Measurements from ENCODE around the gene USP33. TPM values are rescaled to one million over a fixed set of nuclear protein-coding genes. Genes with fewer than 3 reads are reported as not detected.

The USP33 gene
- total RNA-seq, 1 donor from 2014 or later, result 65.3 TPM

DNA sequence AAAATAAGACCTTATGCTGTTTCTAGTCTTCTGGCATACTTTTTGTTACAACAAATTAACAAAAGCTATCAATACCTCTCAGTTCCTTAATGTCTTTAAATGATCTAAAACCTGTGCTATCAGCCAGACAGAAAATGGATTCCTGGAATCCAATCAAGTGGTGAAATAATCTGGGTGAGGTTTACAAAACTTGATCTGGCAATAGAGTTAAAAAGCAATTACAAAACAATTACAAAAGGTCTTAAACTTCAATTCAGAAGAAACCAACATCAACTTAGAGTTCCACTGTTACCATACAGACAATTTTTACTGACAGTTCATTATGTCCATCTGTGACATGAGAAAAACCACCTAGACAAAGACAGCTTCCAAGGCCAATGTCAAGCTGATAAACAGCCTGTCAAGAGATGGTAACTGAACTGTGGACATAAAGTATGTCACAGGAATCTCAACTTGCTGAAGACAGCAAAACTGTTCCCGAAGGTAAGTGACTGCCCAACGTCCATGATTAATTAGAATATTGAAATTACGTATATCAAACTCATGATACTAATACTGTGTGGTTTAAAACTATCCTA, 94.6 kb downstream of the USP33 start:
- no peak overlapping the region for H3K4me3 ChIP-seq
- no peak for DNase-seq (ENCODE audit: extremely low spot score in 2 of 2)
- TF ChIP-seq POLR2AphosphoS5 (IDR thresholded peaks at IDR 0.05; ENCODE audit: insufficient read depth in 1 of 2, low read depth in 1 of 2) (no peak), POLR2A (IDR thresholded peaks at IDR 0.05) (no peak)
- TF ChIP-seq, protein P1, sequence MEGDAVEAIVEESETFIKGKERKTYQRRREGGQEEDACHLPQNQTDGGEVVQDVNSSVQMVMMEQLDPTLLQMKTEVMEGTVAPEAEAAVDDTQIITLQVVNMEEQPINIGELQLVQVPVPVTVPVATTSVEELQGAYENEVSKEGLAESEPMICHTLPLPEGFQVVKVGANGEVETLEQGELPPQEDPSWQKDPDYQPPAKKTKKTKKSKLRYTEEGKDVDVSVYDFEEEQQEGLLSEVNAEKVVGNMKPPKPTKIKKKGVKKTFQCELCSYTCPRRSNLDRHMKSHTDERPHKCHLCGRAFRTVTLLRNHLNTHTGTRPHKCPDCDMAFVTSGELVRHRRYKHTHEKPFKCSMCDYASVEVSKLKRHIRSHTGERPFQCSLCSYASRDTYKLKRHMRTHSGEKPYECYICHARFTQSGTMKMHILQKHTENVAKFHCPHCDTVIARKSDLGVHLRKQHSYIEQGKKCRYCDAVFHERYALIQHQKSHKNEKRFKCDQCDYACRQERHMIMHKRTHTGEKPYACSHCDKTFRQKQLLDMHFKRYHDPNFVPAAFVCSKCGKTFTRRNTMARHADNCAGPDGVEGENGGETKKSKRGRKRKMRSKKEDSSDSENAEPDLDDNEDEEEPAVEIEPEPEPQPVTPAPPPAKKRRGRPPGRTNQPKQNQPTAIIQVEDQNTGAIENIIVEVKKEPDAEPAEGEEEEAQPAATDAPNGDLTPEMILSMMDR (IDR thresholded peaks at IDR 0.05), result no peak
- no peaks in the 10 kb centered on the region for H3K9me3 ChIP-seq
- no peaks in the 10 kb centered on the region for H3K27me3 ChIP-seq
- no peak overlapping the region for H3K27ac ChIP-seq
- peaks cover 56% of the 10 kb centered on the region for H3K4me1 ChIP-seq
- intact Hi-C loops (cut with DNase I), result no loop called here
- no peaks in the 10 kb centered on the region for H3K36me3 ChIP-seq

DNA sequence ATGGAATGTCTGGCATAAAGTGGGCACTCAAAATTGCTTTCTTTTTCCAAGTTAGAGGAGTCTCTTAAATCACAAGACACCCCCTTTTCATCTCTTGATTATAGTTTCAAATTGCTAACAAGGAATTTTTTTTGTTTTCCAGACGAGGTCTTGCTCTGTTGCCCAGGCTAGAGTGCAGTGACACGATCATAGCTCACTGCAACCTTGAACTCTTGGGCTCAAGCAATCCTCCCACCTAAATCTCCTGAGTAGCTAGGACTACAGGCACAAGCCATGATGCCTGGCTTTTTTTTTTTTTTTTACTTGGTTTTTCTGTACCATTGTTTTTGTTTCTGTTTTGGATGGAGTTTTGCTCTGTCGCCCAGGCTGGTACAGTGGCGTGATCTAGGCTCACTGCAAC, 98.0 kb downstream of the USP33 start:
- Histone ChIP-seq H3K27me3 (no peaks in the 10 kb centered on the region), H3K4me3 (no peak overlapping the region), H3K9me3 (no peaks in the 10 kb centered on the region), H3K4me1 (peaks cover 38% of the 10 kb centered on the region), H3K27ac (no peak overlapping the region), H3K36me3 (no peaks in the 10 kb centered on the region)
- intact Hi-C loops (cut with DNase I), result no loop called here
- TF ChIP-seq, protein P1 (IDR thresholded peaks at IDR 0.05), result no peak
- no peak for TF ChIP-seq POLR2AphosphoS5 (IDR thresholded peaks at IDR 0.05; ENCODE audit: insufficient read depth in 1 of 2, low read depth in 1 of 2)
- DNase-seq (ENCODE audit: extremely low spot score in 2 of 2), result no peak

DNA sequence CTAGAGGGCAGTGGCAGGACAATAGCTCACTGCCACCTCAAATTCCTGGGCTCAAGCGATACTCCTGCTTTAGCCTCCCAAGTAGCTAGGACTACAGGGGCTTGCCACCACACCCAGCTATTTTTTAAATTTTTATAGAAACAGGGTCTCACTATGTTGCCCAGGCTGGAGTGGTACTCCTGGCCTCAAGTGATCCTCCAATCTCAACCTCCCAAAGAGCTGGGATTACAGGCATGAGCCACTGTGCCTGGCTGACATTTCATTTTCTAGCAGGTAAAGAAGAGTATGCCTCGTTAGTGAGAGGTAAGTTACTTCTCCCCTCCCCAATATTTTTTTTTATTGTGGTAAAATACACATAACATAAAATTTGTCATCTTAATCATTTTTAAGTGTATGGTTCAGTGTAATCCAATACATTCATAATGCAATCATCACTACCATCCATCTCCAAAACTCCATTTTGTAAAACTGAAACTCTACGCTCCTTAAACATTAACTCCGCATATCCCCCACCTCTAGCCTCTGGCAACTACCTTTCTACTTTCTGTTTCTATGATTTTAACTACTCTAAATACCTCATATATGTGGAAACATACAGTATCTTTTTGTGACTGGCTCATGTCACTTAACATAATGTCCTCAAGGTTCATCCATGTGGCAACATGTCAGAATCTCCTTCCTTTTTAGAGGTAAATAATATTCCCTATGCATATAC, 99.6 kb downstream of the USP33 start:
- intact Hi-C loops (cut with DNase I), result no loop called here
- H3K36me3 ChIP-seq, result no peaks in the 10 kb centered on the region
- DNase-seq (ENCODE audit: extremely low spot score in 2 of 2), result no peak
- H3K27ac ChIP-seq, result no peak overlapping the region
- TF ChIP-seq POLR2A (IDR thresholded peaks at IDR 0.05), result no peak
- no peak for TF ChIP-seq POLR2AphosphoS5 (IDR thresholded peaks at IDR 0.05; ENCODE audit: insufficient read depth in 1 of 2, low read depth in 1 of 2)
- TF ChIP-seq, protein P1 (IDR thresholded peaks at IDR 0.05), result no peak
- H3K27me3 ChIP-seq, result no peaks in the 10 kb centered on the region
- H3K4me1 ChIP-seq, result peaks cover 32% of the 10 kb centered on the region
- no peak overlapping the region for H3K4me3 ChIP-seq
- H3K9me3 ChIP-seq, result no peaks in the 10 kb centered on the region

DNA sequence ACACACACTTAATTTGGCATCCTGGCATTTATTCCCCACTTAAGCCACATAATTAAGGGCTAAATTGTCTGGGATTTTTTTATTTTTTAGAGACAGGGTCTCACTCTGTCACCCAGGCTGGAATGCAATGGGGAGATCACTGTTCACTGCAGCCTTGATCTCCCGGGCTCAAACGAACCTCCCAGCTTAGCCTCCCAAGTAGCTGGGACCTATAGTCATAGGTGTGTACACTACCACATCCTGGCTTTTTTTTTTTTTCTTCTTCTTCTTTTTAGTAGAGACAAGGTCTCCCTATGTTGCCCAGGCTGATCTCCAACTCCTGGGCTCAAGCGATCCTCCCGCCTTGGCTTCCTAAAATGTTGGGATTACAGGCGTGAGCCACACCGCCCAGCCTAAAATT, 101.4 kb downstream of the USP33 start:
- no peaks in the 10 kb centered on the region for H3K9me3 ChIP-seq
- H3K4me1 ChIP-seq, result peaks cover 20% of the 10 kb centered on the region
- no peak for DNase-seq (ENCODE audit: extremely low spot score in 2 of 2)
- H3K27ac ChIP-seq, result no peak overlapping the region
- TF ChIP-seq POLR2AphosphoS5 (IDR thresholded peaks at IDR 0.05; ENCODE audit: insufficient read depth in 1 of 2, low read depth in 1 of 2) (no peak), POLR2A (IDR thresholded peaks at IDR 0.05) (no peak)
- TF ChIP-seq, protein P1 (IDR thresholded peaks at IDR 0.05), result no peak
- no peak overlapping the region for H3K4me3 ChIP-seq
- intact Hi-C loops (cut with DNase I), result no loop called here
- no peaks in the 10 kb centered on the region for H3K36me3 ChIP-seq
- no peaks in the 10 kb centered on the region for H3K27me3 ChIP-seq

DNA sequence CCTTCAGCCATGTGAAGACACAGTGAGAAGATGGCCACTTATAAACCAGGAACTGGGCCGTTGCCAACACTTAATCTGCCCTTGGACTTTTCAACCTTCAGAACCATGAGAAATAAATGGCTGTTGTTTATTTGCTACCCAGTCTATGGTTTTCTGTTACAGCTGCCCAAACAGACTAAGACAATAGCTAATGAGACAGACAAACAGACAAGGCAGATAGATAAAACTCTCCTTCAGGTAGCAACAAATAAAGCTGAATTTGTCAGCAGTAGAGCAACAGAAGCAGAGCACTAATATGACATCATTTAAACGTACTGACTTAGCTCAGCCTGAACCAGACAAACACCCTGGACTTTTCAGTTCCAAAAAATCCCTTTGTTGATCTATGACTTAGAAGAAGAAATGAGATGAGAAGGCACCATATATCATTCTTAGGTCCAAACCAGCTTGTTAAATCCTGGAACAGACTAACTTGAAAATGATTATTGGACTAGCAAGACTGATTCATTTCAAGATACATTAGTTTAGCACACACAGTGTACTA, 104.1 kb downstream of the USP33 start:
- Histone ChIP-seq H3K4me3 (no peak overlapping the region), H3K36me3 (no peaks in the 10 kb centered on the region), H3K9me3 (peaks cover 3% of the 10 kb centered on the region), H3K27ac (no peak overlapping the region), H3K27me3 (no peaks in the 10 kb centered on the region), H3K4me1 (peaks cover 8% of the 10 kb centered on the region)
- TF ChIP-seq POLR2AphosphoS5 (IDR thresholded peaks at IDR 0.05; ENCODE audit: insufficient read depth in 1 of 2, low read depth in 1 of 2) (no peak), POLR2A (IDR thresholded peaks at IDR 0.05) (no peak)
- TF ChIP-seq, protein P1 (IDR thresholded peaks at IDR 0.05), result no peak
- no peak for DNase-seq (ENCODE audit: extremely low spot score in 2 of 2)
- intact Hi-C loops (cut with DNase I), result no loop called here
